ENCODE results near the gene HAVCR1. TPM values are rescaled to one million over a fixed set of nuclear protein-coding genes. Genes with fewer than 3 reads are reported as not detected.
"Not testable (repeated sequence)": the region's sequence is repeated elsewhere in the genome, so short reads cannot be mapped to it uniquely, and the experiment has no call there.

HAVCR1 gene
- total RNA-seq, 1 experiment from 2014 or later: 5.8 TPM

- no peak for DNase-seq
- Mint-ChIP-seq H3K27ac (ENCODE audit: unreplicated experiment) (peak overlapping the region; percentile 90), H3K27me3 (ENCODE audit: unreplicated experiment) (no peaks in the 10 kb centered on the region), H3K9me3 (ENCODE audit: low read depth, unreplicated experiment) (no peaks in the 10 kb centered on the region), H3K4me1 (ENCODE audit: low read depth, unreplicated experiment) (peaks cover 67% of the 10 kb centered on the region), H3K36me3 (ENCODE audit: insufficient read depth, unreplicated experiment) (peaks cover 25% of the 10 kb centered on the region), H3K4me3 (ENCODE audit: low read depth, unreplicated experiment) (peak overlapping the region; percentile 27)
- intact Hi-C loops (cut with micrococcal nuclease; ENCODE audit: unreplicated experiment): loop anchor here (1.0 to 10.0 kb wide), 2 partner anchors 8 to 355 kb away; no protein-coding TSS in a partner anchor
- TF ChIP-seq CTCF (IDR thresholded peaks at IDR 0.05; ENCODE audit: unreplicated experiment): no peak
- no TSS peak for BruUV-seq (replicated peaks)
- CTCF ChIA-PET: interaction anchor here (0.8 to 2.3 kb wide), 4 partner anchors 10 to 82 kb away, joined by 3 to 18 read pairs (median 4); partner anchors contain the start of gene HAVCR1
Observed at GRCh38 chr5:157050050-157050449, 8.9 kb downstream of the HAVCR1 start.

- no peaks in the 10 kb centered on the region for H3K9me3 Mint-ChIP-seq (ENCODE audit: low read depth, unreplicated experiment)
- CTCF ChIA-PET: interaction anchor here (0.7 to 2.3 kb wide), 5 partner anchors 8 to 82 kb away, joined by 3 to 18 read pairs (median 4); partner anchors contain the start of gene HAVCR1
- intact Hi-C loops (cut with micrococcal nuclease; ENCODE audit: unreplicated experiment): loop anchor here (1.0 to 10.0 kb wide), 3 partner anchors 9 to 355 kb away; no protein-coding TSS in a partner anchor
- TF ChIP-seq CTCF (IDR thresholded peaks at IDR 0.05; ENCODE audit: unreplicated experiment): no peak
- no peaks in the 10 kb centered on the region for H3K27me3 Mint-ChIP-seq (ENCODE audit: unreplicated experiment)
- H3K27ac Mint-ChIP-seq (ENCODE audit: unreplicated experiment): peak overlapping the region; percentile 90
- DNase-seq: peak; percentile 51
- H3K4me3 Mint-ChIP-seq (ENCODE audit: low read depth, unreplicated experiment): peak overlapping the region; percentile 27
- peaks cover 25% of the 10 kb centered on the region for H3K36me3 Mint-ChIP-seq (ENCODE audit: insufficient read depth, unreplicated experiment)
- peaks cover 71% of the 10 kb centered on the region for H3K4me1 Mint-ChIP-seq (ENCODE audit: low read depth, unreplicated experiment)
- no TSS peak for BruUV-seq (replicated peaks)
Observed at GRCh38 chr5:157049605-157050004, 9.3 kb downstream of the HAVCR1 start.

- Mint-ChIP-seq H3K27ac (ENCODE audit: unreplicated experiment) (no peak overlapping the region), H3K9me3 (ENCODE audit: low read depth, unreplicated experiment) (no peaks in the 10 kb centered on the region), H3K4me1 (ENCODE audit: low read depth, unreplicated experiment) (peaks cover 80% of the 10 kb centered on the region), H3K27me3 (ENCODE audit: unreplicated experiment) (no peaks in the 10 kb centered on the region), H3K36me3 (ENCODE audit: insufficient read depth, unreplicated experiment) (peaks cover 25% of the 10 kb centered on the region), H3K4me3 (ENCODE audit: low read depth, unreplicated experiment) (no peak overlapping the region)
- no peak for TF ChIP-seq CTCF (IDR thresholded peaks at IDR 0.05; ENCODE audit: unreplicated experiment)
- BruUV-seq (replicated peaks): no TSS peak
- CTCF ChIA-PET: no interaction called here
- DNase-seq: no peak
- intact Hi-C loops (cut with micrococcal nuclease; ENCODE audit: unreplicated experiment): loop anchor here (5.0 kb wide), 1 partner anchor 84 kb away; no protein-coding TSS in a partner anchor
Observed at GRCh38 chr5:157047898-157048297, 11.0 kb downstream of the HAVCR1 start.

- H3K4me1 Mint-ChIP-seq (ENCODE audit: low read depth, unreplicated experiment): peaks cover 72% of the 10 kb centered on the region
- intact Hi-C loops (cut with micrococcal nuclease; ENCODE audit: unreplicated experiment): loop anchor here (5.0 kb wide), 1 partner anchor 85 kb away; no protein-coding TSS in a partner anchor
- H3K27ac Mint-ChIP-seq (ENCODE audit: unreplicated experiment): peak overlapping the region; percentile 98
- not testable (repeated sequence) for H3K9me3 Mint-ChIP-seq (ENCODE audit: low read depth, unreplicated experiment); H3K4me3 Mint-ChIP-seq (ENCODE audit: low read depth, unreplicated experiment); DNase-seq; H3K27me3 Mint-ChIP-seq (ENCODE audit: unreplicated experiment); BruUV-seq (replicated peaks)
- H3K36me3 Mint-ChIP-seq (ENCODE audit: insufficient read depth, unreplicated experiment): peaks cover 25% of the 10 kb centered on the region
- CTCF ChIA-PET: interaction anchor here (0.6 to 2.1 kb wide), 3 partner anchors 10 to 110 kb away, joined by 3 to 18 read pairs (median 3); partner anchors contain the start of gene HAVCR1
Observed at GRCh38 chr5:157047016-157047415, 11.9 kb downstream of the HAVCR1 start.

GRCh38 chr5:157046041-157046440, 12.9 kb downstream of the HAVCR1 start:
- Mint-ChIP-seq H3K4me3 (ENCODE audit: low read depth, unreplicated experiment) (peak overlapping the region; percentile 44), H3K9me3 (ENCODE audit: low read depth, unreplicated experiment) (no peaks in the 10 kb centered on the region), H3K36me3 (ENCODE audit: insufficient read depth, unreplicated experiment) (peaks cover 20% of the 10 kb centered on the region), H3K27me3 (ENCODE audit: unreplicated experiment) (no peaks in the 10 kb centered on the region), H3K27ac (ENCODE audit: unreplicated experiment) (peak overlapping the region; percentile 98), H3K4me1 (ENCODE audit: low read depth, unreplicated experiment) (peaks cover 62% of the 10 kb centered on the region)
- intact Hi-C loops (cut with micrococcal nuclease; ENCODE audit: unreplicated experiment): loop anchor here (5.0 kb wide), 1 partner anchor 86 kb away; no protein-coding TSS in a partner anchor
- peak; percentile 85 for DNase-seq
- no peak for TF ChIP-seq CTCF (IDR thresholded peaks at IDR 0.05; ENCODE audit: unreplicated experiment)
- no TSS peak for BruUV-seq (replicated peaks)
- CTCF ChIA-PET: interaction anchor here (1.0 to 2.1 kb wide), 5 partner anchors 9 to 97 kb away, joined by 3 to 18 read pairs (median 4); partner anchors contain the start of genes HAVCR1 and MED7

Measured in Calu3 (cell line).